HepG2 (cell line): ENCODE measurements around the gene KRABD2.

Source experiments
- ATAC-seq: fragments of 200-7000 bp; cut with Tn5 transposase; 3 replicates; pipeline ENCODE4 v1.9.1; 2020; ENCODE audit warnings: mild to moderate bottlenecking, moderate library complexity
- BruUV-seq: library from RNA; stranded (reverse); fragments of 400-500 nt; replicated peaks from 2 replicates; lab custom pipeline; 2021; lab: Mats Ljungman, UMichigan
- CTCF ChIA-PET: fragments of 300-600 bp; formaldehyde crosslinking; extraction: SDS; loops from one replicate; lab custom pipeline; 2021; ENCODE audit warnings: low total read pairs, inconsistent platforms, low intra/inter-chr PET ratio; lab: Yijun Ruan, JAX
- POLR2A ChIA-PET: fragments of 350-600 bp; sonication (Branson Sonifier 250); formaldehyde crosslinking; loops from one replicate; lab custom pipeline; 2020; ENCODE audit warnings: antibody characterized with exemption, inconsistent platforms; lab: Yijun Ruan, JAX
- DNase-seq: peaks from one replicate; pipeline ENCODE4 v3.0.0-alpha.2; 2015; ENCODE audit warnings: low spot score
- FAIRE-seq: peaks from 3 replicates; lab custom pipeline; 2011; peaks lifted over from hg19 to GRCh38; lab: Jason Lieb, UNC
- H2AFZ ChIP-seq: one replicate; pipeline ENCODE4 v1.6.1; 2011; ENCODE audit warnings: low read length, inconsistent platforms
- H3K27ac ChIP-seq: fragments of 300-600 bp; 3 replicates; pipeline ENCODE4 v1.8.0; 2011; ENCODE audit warnings: mixed run types, mild to moderate bottlenecking, mixed read lengths, low read length, inconsistent platforms; ENCODE audit not compliant: insufficient read depth; ENCODE audit errors: extremely low read length
- H3K27me3 ChIP-seq, 2 experiments: fragments of 200-600 bp in 1 of 2; 2 replicates in 1 of 2; 3 replicates in 1 of 2; pipeline versions ENCODE4 v1.6.0 to v1.8.0; 2011; ENCODE audit warnings: low read length in 2 of 2, mild to moderate bottlenecking in 2 of 2, moderate library complexity in 2 of 2, inconsistent platforms in 1 of 2; ENCODE audit not compliant: insufficient read depth in 2 of 2, control insufficient read depth in 1 of 2
- H3K36me3 ChIP-seq, 2 experiments: fragments of 200-600 bp in 1 of 2; replicated peaks in 1 of 2; 2 replicates in 1 of 2; 3 replicates in 1 of 2; pipeline versions ENCODE4 v1.5.1 to v1.8.0; 2011; ENCODE audit warnings: low read length in 2 of 2, inconsistent platforms in 1 of 2; ENCODE audit not compliant: insufficient read depth in 2 of 2, control insufficient read depth in 1 of 2
- H3K4me1 ChIP-seq: 2 replicates; pipeline ENCODE4 v1.5.1; 2012; ENCODE audit warnings: low read length, inconsistent platforms; ENCODE audit not compliant: insufficient read depth
- H3K4me2 ChIP-seq: 2 replicates; pipeline ENCODE4 v1.6.0; 2011; ENCODE audit warnings: low read depth, low read length, inconsistent platforms
- H3K4me3 ChIP-seq, 3 experiments: fragments of 200-600 bp in 1 of 3; sonication (generic), shearing (Covaris generic) in 1 of 3; replicated peaks in 1 of 3; 2 replicates each; pipeline ENCODE4 v1.5.1; 2011 to 2016; ENCODE audit warnings: low read length in 3 of 3, inconsistent platforms in 2 of 3, low read depth in 2 of 3, mild to moderate bottlenecking in 2 of 3, control low read depth in 1 of 3, mixed read lengths in 1 of 3; ENCODE audit not compliant: insufficient read depth in 1 of 3
- H3K79me2 ChIP-seq: one replicate; pipeline ENCODE4 v1.6.1; 2011; ENCODE audit warnings: low read length, inconsistent platforms; ENCODE audit not compliant: insufficient read depth
- H3K9ac ChIP-seq: 2 replicates; pipeline ENCODE4 v1.6.0; 2011; ENCODE audit warnings: mild to moderate bottlenecking, low read depth, low read length, inconsistent platforms; ENCODE audit not compliant: insufficient read depth
- H3K9me3 ChIP-seq: 2 replicates; pipeline ENCODE4 v1.5.1; 2012; ENCODE audit warnings: mild to moderate bottlenecking, low read length
- H4K20me1 ChIP-seq: 2 replicates; pipeline ENCODE4 v1.6.0; 2011; ENCODE audit warnings: inconsistent platforms, mild to moderate bottlenecking, low read length, moderate library complexity; ENCODE audit not compliant: insufficient read depth
- AHR ChIP-seq: IDR thresholded peaks from 2 replicates; pipeline ENCODE4 v1.6.1; 2018; ENCODE audit warnings: missing genetic modification reagents, missing compliant biosample characterization
- BRCA1 ChIP-seq: sonication (generic); formaldehyde crosslinking; IDR thresholded peaks from 2 replicates; pipeline ENCODE4 v1.4.0; 2020; ENCODE audit warnings: missing genetic modification reagents
- CHD4 ChIP-seq: fragments of 200-600 bp; sonication (generic); IDR thresholded peaks from 2 replicates; pipeline ENCODE4 v1.7.0; 2017; ENCODE audit warnings: mild to moderate bottlenecking, low read length, borderline replicate concordance
- DBP ChIP-seq: sonication (generic); formaldehyde crosslinking; IDR thresholded peaks from 2 replicates; pipeline ENCODE4 v1.4.0; 2020; ENCODE audit warnings: missing genetic modification reagents; ENCODE audit errors: not compliant biosample characterization
- GZF1 ChIP-seq: sonication (generic); formaldehyde crosslinking; IDR thresholded peaks from 2 replicates; pipeline ENCODE4 v1.5.1; 2020; ENCODE audit warnings: mild to moderate bottlenecking, missing genetic modification reagents
- HINFP ChIP-seq: sonication (generic); formaldehyde crosslinking; IDR thresholded peaks from 2 replicates; pipeline ENCODE4 v1.4.0; 2020; ENCODE audit warnings: low read depth, mild to moderate bottlenecking, missing genetic modification reagents
- HMG20B ChIP-seq: conservative IDR thresholded peaks from 2 replicates; pipeline ENCODE4 v1.6.1; 2016; ENCODE audit warnings: missing genetic modification reagents, missing compliant biosample characterization
- JUNB ChIP-seq: sonication (generic); formaldehyde crosslinking; IDR thresholded peaks from 2 replicates; pipeline ENCODE4 v1.8.0; 2022; ENCODE audit warnings: missing genetic modification reagents, mild to moderate bottlenecking, borderline replicate concordance
- SALL2 ChIP-seq: sonication (generic); formaldehyde crosslinking; IDR thresholded peaks from 2 replicates; pipeline ENCODE4 v1.8.1; 2023; ENCODE audit warnings: mild to moderate bottlenecking, missing genetic modification reagents, inconsistent platforms
- SKI ChIP-seq: fragments of 450-650 bp; IDR thresholded peaks from one replicate; pipeline ENCODE4 v1.6.1; 2018; ENCODE audit warnings: mild to moderate bottlenecking; ENCODE audit not compliant: partially characterized antibody
- TMF1 ChIP-seq: sonication (generic); formaldehyde crosslinking; IDR thresholded peaks from 2 replicates; pipeline ENCODE4 v1.8.1; 2022; ENCODE audit warnings: low read depth, missing genetic modification reagents
- UBTF ChIP-seq: sonication (generic); formaldehyde crosslinking; IDR thresholded peaks from 2 replicates; pipeline ENCODE4 v1.4.0; 2020; ENCODE audit warnings: mild to moderate bottlenecking, missing genetic modification reagents
- ZBTB21 ChIP-seq: sonication (generic); formaldehyde crosslinking; IDR thresholded peaks from 2 replicates; pipeline ENCODE4 v1.4.0; 2020; ENCODE audit warnings: missing genetic modification reagents
- ZFX ChIP-seq: sonication (generic); formaldehyde crosslinking; IDR thresholded peaks from 2 replicates; pipeline ENCODE4 v1.4.0; 2020; ENCODE audit warnings: mild to moderate bottlenecking, low read depth, missing genetic modification reagents, moderate library complexity
- ZMYM4 ChIP-seq: sonication (generic); formaldehyde crosslinking; IDR thresholded peaks from 2 replicates; pipeline ENCODE4 v1.8.1; 2023; ENCODE audit warnings: mild to moderate bottlenecking, missing genetic modification reagents
- ZNF256 ChIP-seq: sonication (generic); formaldehyde crosslinking; conservative IDR thresholded peaks from 2 replicates; pipeline ENCODE4 v1.4.0; 2020; ENCODE audit warnings: missing genetic modification reagents
- ZNF570 ChIP-seq: sonication (generic); formaldehyde crosslinking; IDR thresholded peaks from 2 replicates; pipeline ENCODE4 v1.4.0; 2020; ENCODE audit warnings: mild to moderate bottlenecking, missing genetic modification reagents, borderline replicate concordance
- ZNF749 ChIP-seq: sonication (generic); formaldehyde crosslinking; IDR thresholded peaks from 2 replicates; pipeline ENCODE4 v1.8.0; 2022; ENCODE audit warnings: mild to moderate bottlenecking, missing genetic modification reagents, moderate library complexity, borderline replicate concordance
- ZNF773 ChIP-seq: sonication (generic); formaldehyde crosslinking; IDR thresholded peaks from 2 replicates; pipeline ENCODE4 v1.4.0; 2020; ENCODE audit warnings: missing genetic modification reagents, borderline replicate concordance
- ZNF83 ChIP-seq: sonication (generic); formaldehyde crosslinking; IDR thresholded peaks from 2 replicates; pipeline ENCODE4 v1.4.0; 2020; ENCODE audit warnings: missing genetic modification reagents, mild to moderate bottlenecking, borderline replicate concordance
- WGBS: methylation state at CpG from one replicate; pipeline ENCODE4 v1.1.6; 2017; ENCODE audit warnings: low lambda C conversion rate; 5-methylcytosine and 5-hydroxymethylcytosine counted together
- in situ Hi-C: cut with HindIII; loops from 2 replicates; pipeline ENCODE4 v1.10.0; 2017; ENCODE audit warnings: low pct_unique_long_range_greater_than_20kb; ENCODE audit not compliant: extremely low pct_ligation_motif_present
- intact Hi-C: fragments of 100-400 bp; cut with micrococcal nuclease; formaldehyde crosslinking; loops from one replicate; pipeline ENCODE4 v1.10.0; 2022; ENCODE audit not compliant: unreplicated experiment

Gene KRABD2

GRCh38 chr17:8420041-8420934, 43.8 kb upstream of the KRABD2 start:
- Histone ChIP-seq H3K9me3 (no peaks in the 10 kb centered on the region), H3K4me2 (peak overlapping the region; percentile 63), H3K4me3 (peak overlapping the region in 1 of 3 experiments; percentile 13; a peak in 1 of 6 replicates), H3K36me3 (no peaks in the 10 kb centered on the region), H3K27me3 (no peaks in the 10 kb centered on the region), H2AFZ (no peak overlapping the region), H3K79me2 (no peaks in the 10 kb centered on the region), H3K9ac (peak overlapping the region; percentile 48), H3K27ac (peak overlapping the region; percentile 70), H3K4me1 (peaks cover 75% of the 10 kb centered on the region), H4K20me1 (no peaks in the 10 kb centered on the region)
- 10% methylated on average over 5 of the region's 5 CpGs for WGBS
- FAIRE-seq (peak; percentile 95), ATAC-seq (peak; percentile 95), DNase-seq (peak; percentile 97)
- ChIA-PET POLR2A (interaction anchor here (0.9 to 2.4 kb wide), 9 partner anchors 10 to 563 kb away, joined by 3 to 42 read pairs (median 5); partner anchors contain the start of genes KRABD2, MYH10, NAA38 and NDEL1), CTCF (no interaction called here)
- in situ Hi-C loops: no loop called here
- no TSS peak for BruUV-seq
- intact Hi-C loops: no loop called here
- 0 out of 2 replicates have a peak, but pooled peaks have one; percentile 53 for TF ChIP-seq SALL2 (CRISPR knock-in tag)
- TF ChIP-seq BRCA1 (CRISPR knock-in tag): peak; percentile 80; the same call in 1 of the 2 replicates
- TF ChIP-seq GZF1 (CRISPR knock-in tag): no peak
- peak; percentile 94 for TF ChIP-seq SKI
- TF ChIP-seq JUNB (CRISPR knock-in tag): peak; percentile 45; the same call in 1 of the 2 replicates
- TF ChIP-seq ZNF256 (CRISPR knock-in tag): no peak
- no peak for TF ChIP-seq ZNF749 (CRISPR knock-in tag)
- peak; percentile 77; the same call in 1 of the 2 replicates for TF ChIP-seq HMG20B
- no peak for TF ChIP-seq ZNF773 (CRISPR knock-in tag)
- no peak for TF ChIP-seq AHR
- TF ChIP-seq ZFX: peak; percentile 56
- no peak for TF ChIP-seq ZNF83 (CRISPR knock-in tag)
- no peak for TF ChIP-seq TMF1 (CRISPR knock-in tag)
- TF ChIP-seq ZBTB21 (CRISPR knock-in tag): peak; percentile 57; the same call in 1 of the 2 replicates
- no peak for TF ChIP-seq DBP (CRISPR knock-in tag)
- no peak for TF ChIP-seq HINFP
- peak; percentile 75; the same call in 1 of the 2 replicates for TF ChIP-seq CHD4
- TF ChIP-seq ZNF570 (CRISPR knock-in tag): no peak
- no peak for TF ChIP-seq UBTF (CRISPR knock-in tag)
- TF ChIP-seq ZMYM4 (CRISPR knock-in tag): peak; percentile 73
